Fibroblast of mammary gland (primary cell): ENCODE results near the gene APOL6.

Experiments
- DNase-seq: peaks from one replicate; pipeline ENCODE4 v3.0.0-alpha.2; 2010; ENCODE audit warnings: low read depth
- H3K4me3 ChIP-seq: 2 replicates; pipeline ENCODE4 v1.5.1; 2011; ENCODE audit warnings: low read depth, mild to moderate bottlenecking, low read length, moderate library complexity; ENCODE audit not compliant: control insufficient read depth
- TF ChIP-seq, protein P1 (sequence below): conservative IDR thresholded peaks from 2 replicates; pipeline ENCODE4 v1.5.1; 2011; ENCODE audit warnings: low read depth, low read length, inconsistent platforms; ENCODE audit not compliant: control insufficient read depth, insufficient read depth

APOL6 gene

DNA sequence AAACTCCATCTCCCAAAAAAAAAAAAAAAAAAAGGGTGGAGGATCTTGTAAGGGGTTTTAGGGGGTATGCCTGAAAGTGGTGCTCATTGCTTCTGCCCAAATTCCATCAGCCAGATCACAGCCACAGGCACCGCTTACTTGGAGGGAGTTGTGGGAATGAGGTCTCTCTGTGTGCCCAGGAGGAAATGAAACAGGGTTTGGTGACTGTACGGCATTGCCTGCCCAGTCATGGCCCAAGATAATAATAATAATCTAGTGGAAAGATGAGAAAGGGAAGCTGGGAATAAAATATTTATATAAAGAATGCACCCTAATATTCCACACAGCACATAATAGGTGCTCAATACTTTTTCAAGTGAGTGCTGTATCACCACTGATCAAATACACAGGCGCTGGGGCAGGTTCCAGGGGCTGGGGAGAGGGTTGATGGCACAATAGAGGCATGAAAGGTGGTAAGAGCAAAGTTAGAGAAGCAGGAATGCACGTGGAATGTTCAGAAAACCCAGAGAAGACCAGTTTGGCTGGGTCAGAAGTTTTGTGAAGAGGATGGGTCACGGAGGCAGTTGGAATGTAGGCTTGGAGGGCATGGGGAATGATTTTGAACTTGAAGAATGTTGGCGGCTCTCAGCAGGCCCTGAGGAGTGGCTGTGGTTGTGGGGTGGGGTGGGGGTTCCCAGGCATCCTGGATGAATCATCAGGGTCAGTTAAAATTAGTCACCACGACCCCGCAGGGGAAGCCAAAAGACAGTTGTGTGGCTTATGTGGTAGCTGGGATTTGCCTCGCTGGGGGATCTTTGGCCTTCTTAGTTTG is 18.6 kb upstream of the APOL6 start:
- no peak overlapping the region for H3K4me3 ChIP-seq
- TF ChIP-seq, protein P1, sequence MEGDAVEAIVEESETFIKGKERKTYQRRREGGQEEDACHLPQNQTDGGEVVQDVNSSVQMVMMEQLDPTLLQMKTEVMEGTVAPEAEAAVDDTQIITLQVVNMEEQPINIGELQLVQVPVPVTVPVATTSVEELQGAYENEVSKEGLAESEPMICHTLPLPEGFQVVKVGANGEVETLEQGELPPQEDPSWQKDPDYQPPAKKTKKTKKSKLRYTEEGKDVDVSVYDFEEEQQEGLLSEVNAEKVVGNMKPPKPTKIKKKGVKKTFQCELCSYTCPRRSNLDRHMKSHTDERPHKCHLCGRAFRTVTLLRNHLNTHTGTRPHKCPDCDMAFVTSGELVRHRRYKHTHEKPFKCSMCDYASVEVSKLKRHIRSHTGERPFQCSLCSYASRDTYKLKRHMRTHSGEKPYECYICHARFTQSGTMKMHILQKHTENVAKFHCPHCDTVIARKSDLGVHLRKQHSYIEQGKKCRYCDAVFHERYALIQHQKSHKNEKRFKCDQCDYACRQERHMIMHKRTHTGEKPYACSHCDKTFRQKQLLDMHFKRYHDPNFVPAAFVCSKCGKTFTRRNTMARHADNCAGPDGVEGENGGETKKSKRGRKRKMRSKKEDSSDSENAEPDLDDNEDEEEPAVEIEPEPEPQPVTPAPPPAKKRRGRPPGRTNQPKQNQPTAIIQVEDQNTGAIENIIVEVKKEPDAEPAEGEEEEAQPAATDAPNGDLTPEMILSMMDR: no peak
- DNase-seq: peak; percentile 99

DNA sequence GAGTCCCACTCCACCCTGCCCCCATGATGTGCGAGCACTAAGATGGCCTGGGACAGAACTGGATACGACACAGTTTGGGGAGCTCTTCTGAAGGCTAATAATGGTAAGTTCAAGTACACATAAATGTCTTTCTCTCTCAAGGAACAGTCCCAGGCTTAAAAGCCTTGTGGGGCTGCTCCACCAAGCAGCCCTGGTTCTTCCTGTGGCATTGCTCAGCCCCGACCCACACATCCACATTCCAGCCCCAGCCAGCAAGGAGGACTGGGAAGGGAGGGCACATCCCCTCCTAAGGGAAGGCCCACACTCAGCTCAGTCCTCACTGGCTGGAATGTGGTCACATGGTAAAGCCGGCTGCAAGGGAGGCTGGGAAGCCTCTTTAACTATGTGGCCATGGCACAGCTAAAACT is 17.9 kb upstream of the APOL6 start:
- TF ChIP-seq, protein P1: no peak
- H3K4me3 ChIP-seq: no peak overlapping the region
- DNase-seq: peak; percentile 62

DNA sequence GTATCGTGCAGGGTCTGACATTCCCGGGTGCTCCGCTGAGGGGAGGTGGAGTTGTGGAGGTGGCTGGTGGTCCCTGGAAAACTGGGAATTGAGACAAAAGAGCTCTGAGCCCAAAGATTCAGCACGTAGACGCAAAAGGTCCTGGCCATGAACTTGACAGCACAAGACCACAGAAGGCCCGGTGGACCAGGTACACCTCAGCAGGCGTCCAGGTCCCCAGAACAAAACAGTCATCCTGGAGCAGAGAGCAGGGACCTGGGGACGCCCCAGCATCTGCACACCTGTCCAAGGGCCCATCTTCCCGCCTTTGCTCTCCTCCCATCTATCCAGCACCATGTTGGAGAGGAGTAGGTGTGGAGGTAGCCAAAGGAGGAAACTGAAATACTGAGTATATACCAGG is 17.4 kb upstream of the APOL6 start:
- H3K4me3 ChIP-seq: no peak overlapping the region
- TF ChIP-seq, protein P1: no peak
- DNase-seq: no peak

DNA sequence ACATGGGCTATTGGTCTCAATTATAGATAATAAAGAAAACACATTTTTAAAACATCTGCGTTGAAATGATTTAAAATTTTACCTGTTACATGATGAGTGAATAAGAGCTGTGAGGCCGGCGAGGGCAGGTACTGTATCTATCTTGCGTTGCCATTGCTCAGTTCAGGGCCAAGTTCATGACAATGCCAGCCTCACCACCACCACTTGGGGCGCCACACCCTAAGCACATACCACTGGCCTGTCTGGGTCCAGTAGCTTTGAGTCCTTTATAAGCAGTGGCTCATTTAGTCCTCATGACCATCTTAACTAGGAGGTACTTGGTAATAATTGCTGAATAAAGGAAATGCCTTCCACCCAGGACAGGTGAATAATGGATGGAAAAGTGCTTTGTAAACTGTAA is 16.6 kb upstream of the APOL6 start:
- H3K4me3 ChIP-seq: no peak overlapping the region
- DNase-seq: peak; percentile 46
- TF ChIP-seq, protein P1: peak; percentile 53

DNA sequence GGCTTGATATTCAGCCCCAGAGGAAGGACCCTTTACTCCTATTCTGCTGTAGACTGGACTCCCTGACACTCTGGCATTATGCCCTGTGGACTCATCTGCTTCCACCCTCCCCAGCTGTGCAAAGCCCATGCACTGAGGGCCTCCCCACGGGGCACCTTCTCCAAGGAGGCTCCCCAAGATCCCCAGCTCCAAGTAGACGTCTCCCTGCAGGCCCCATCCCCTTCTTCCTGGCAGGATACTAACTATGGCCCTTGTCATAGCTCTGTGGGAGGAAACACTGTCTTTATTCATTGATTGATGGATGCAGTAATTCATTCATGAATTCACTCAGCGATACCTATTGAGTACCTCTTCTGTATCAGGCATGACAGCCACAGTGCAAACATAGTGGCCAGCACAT is 15.3 kb upstream of the APOL6 start:
- no peak for DNase-seq
- TF ChIP-seq, protein P1: no peak
- no peak overlapping the region for H3K4me3 ChIP-seq

DNA sequence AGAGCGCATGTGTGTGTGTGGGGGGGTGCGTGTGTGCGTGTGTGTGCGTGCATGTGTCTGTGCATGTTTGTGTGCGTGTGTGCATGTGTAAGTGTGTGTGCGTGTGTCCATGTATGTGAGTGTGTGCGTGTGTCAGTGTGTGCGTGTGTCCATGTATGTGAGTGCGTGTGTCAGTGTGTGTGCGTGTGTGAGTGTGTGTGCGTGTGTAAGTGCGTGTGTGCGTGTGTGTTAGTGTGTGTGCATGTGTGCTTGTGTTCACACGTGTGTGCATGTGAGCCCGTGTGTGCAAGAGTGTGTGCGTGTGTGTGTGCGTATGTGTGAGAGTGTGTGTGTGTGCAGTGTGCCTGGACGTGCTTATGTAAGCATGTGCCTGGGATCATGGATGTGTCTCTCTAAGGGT is 14.7 kb upstream of the APOL6 start:
- DNase-seq: no peak
- TF ChIP-seq, protein P1: no peak
- H3K4me3 ChIP-seq: no peak overlapping the region
